Measurements from ENCODE around the gene MAD2L2.
A peak's percentile ranks its signal among the peaks of the same experiment; 100 is the strongest.

Gene MAD2L2

GRCh38 chr1:11684070-11684469 lies 3.1 kb upstream of the MAD2L2 start:
- H3K4me3 ChIP-seq (ENCODE audit: low read depth, low read length): no peak overlapping the region

- H3K4me3 ChIP-seq (ENCODE audit: low read depth, low read length): no peak overlapping the region
Observed at GRCh38 chr1:11682799-11683198, 1.9 kb upstream of the MAD2L2 start.

- peak overlapping the region; percentile 30 for H3K4me3 ChIP-seq (ENCODE audit: low read depth, low read length)
Observed at GRCh38 chr1:11682287-11682771, 1.4 kb upstream of the MAD2L2 start.

GRCh38 chr1:11680270-11681070 lies 478 bp downstream of the MAD2L2 start:
- peak overlapping the region; percentile 67 for H3K4me3 ChIP-seq (ENCODE audit: low read depth, low read length)

- H3K4me3 ChIP-seq (ENCODE audit: low read depth, low read length): no peak overlapping the region
Observed at GRCh38 chr1:11678442-11678841, 2.5 kb downstream of the MAD2L2 start.

GRCh38 chr1:11676386-11677103 lies 4.4 kb downstream of the MAD2L2 start:
- H3K4me3 ChIP-seq (ENCODE audit: low read depth, low read length): no peak overlapping the region

- H3K4me3 ChIP-seq (ENCODE audit: low read depth, low read length): no peak overlapping the region
Observed at GRCh38 chr1:11675325-11675724, 5.6 kb downstream of the MAD2L2 start.

GRCh38 chr1:11674488-11674887 lies 6.5 kb downstream of the MAD2L2 start:
- H3K4me3 ChIP-seq (ENCODE audit: low read depth, low read length): no peak overlapping the region

GRCh38 chr1:11673089-11673769 lies 7.7 kb downstream of the MAD2L2 start:
- no peak overlapping the region for H3K4me3 ChIP-seq (ENCODE audit: low read depth, low read length)

GRCh38 chr1:11671544-11672286 lies 9.2 kb downstream of the MAD2L2 start:
- H3K4me3 ChIP-seq (ENCODE audit: low read depth, low read length): no peak overlapping the region

- H3K4me3 ChIP-seq (ENCODE audit: low read depth, low read length): no peak overlapping the region
Observed at GRCh38 chr1:11671205-11671543, 9.8 kb downstream of the MAD2L2 start.

GRCh38 chr1:11670747-11671146 lies 10.2 kb downstream of the MAD2L2 start:
- no peak overlapping the region for H3K4me3 ChIP-seq (ENCODE audit: low read depth, low read length)

GRCh38 chr1:11668516-11668915 lies 12.4 kb downstream of the MAD2L2 start:
- H3K4me3 ChIP-seq (ENCODE audit: low read depth, low read length): no peak overlapping the region

GRCh38 chr1:11664336-11665065 lies 16.4 kb downstream of the MAD2L2 start:
- H3K4me3 ChIP-seq (ENCODE audit: low read depth, low read length): peak overlapping the region; percentile 30

- H3K4me3 ChIP-seq (ENCODE audit: low read depth, low read length): no peak overlapping the region
Observed at GRCh38 chr1:11661103-11661502, 19.8 kb downstream of the MAD2L2 start.

- H3K4me3 ChIP-seq (ENCODE audit: low read depth, low read length): no peak overlapping the region
Observed at GRCh38 chr1:11659748-11660147, 21.2 kb downstream of the MAD2L2 start.

- H3K4me3 ChIP-seq (ENCODE audit: low read depth, low read length): no peak overlapping the region
Observed at GRCh38 chr1:11658542-11658941, 22.4 kb downstream of the MAD2L2 start.

GRCh38 chr1:11657654-11658053 lies 23.3 kb downstream of the MAD2L2 start:
- H3K4me3 ChIP-seq (ENCODE audit: low read depth, low read length): no peak overlapping the region

- peak overlapping the region; percentile 50 for H3K4me3 ChIP-seq (ENCODE audit: low read depth, low read length)
Observed at GRCh38 chr1:11654939-11655808, 25.8 kb downstream of the MAD2L2 start.

All from iPS-11a (cell line).